ENCODE data around the gene TASOR. TPM values are rescaled to one million over a fixed set of nuclear protein-coding genes. Genes with fewer than 3 reads are reported as not detected.

The TASOR gene
- total RNA-seq, 1 experiment from 2014 or later, result 40.2 TPM

GRCh38 chr3:56673781-56674457 is 9.1 kb downstream of the TASOR start:
- DNase-seq (ENCODE audit: low spot score) (no peak), ATAC-seq (no peak)
- TF ChIP-seq ZNF121 (CRISPR knock-in tag; IDR thresholded peaks at IDR 0.05) (0 out of 2 replicates have a peak, but pooled peaks have one; percentile 47), STAT6 (CRISPR knock-in tag; conservative IDR thresholded peaks at IDR 0.05; ENCODE audit: low read depth) (no peak), ERG (CRISPR knock-in tag; IDR thresholded peaks at IDR 0.05) (no peak), GABPB1 (CRISPR knock-in tag; IDR thresholded peaks at IDR 0.05) (no peak), ZNF281 (CRISPR knock-in tag; IDR thresholded peaks at IDR 0.05) (no peak)
- ChIA-PET CTCF (interaction anchor here (1.2 to 1.4 kb wide), 4 partner anchors 29 to 315 kb away, joined by 3 to 4 read pairs (median 4); partner anchors contain the start of gene ARHGEF3), POLR2A (interaction anchor here (0.6 to 0.7 kb wide), 3 partner anchors 8 to 679 kb away, joined by 3 to 7 read pairs (median 6); no protein-coding TSS in a partner anchor)
- Mint-ChIP-seq H3K4me1 (peaks cover 4% of the 10 kb centered on the region), H3K4me3 (no peak overlapping the region), H3K27me3 (ENCODE audit: low read depth) (no peaks in the 10 kb centered on the region), H3K9me3 (peaks cover 4% of the 10 kb centered on the region; the same call in 1 of the 2 replicates), H3K36me3 (peaks cover 31% of the 10 kb centered on the region), H3K27ac (no peak overlapping the region)

GRCh38 chr3:56667973-56668579 is 15.0 kb downstream of the TASOR start:
- ChIA-PET CTCF (no interaction called here), POLR2A (no interaction called here)
- Mint-ChIP-seq H3K9me3 (peaks cover 4% of the 10 kb centered on the region; the same call in 1 of the 2 replicates), H3K4me1 (no peaks in the 10 kb centered on the region), H3K27me3 (ENCODE audit: low read depth) (no peaks in the 10 kb centered on the region), H3K36me3 (peaks cover 66% of the 10 kb centered on the region), H3K27ac (peak overlapping the region; percentile 55; the same call in 1 of the 2 replicates), H3K4me3 (no peak overlapping the region)
- DNase-seq (ENCODE audit: low spot score) (no peak), ATAC-seq (no peak)
- no peak for TF ChIP-seq NFATC4 (CRISPR knock-in tag; IDR thresholded peaks at IDR 0.05)
- no peak for TF ChIP-seq HMGXB4 (CRISPR knock-in tag; IDR thresholded peaks at IDR 0.05)
- TF ChIP-seq ATF2 (CRISPR knock-in tag; IDR thresholded peaks at IDR 0.05; ENCODE audit: borderline replicate concordance, low read depth), result no peak
- TF ChIP-seq AR (CRISPR knock-in tag; IDR thresholded peaks at IDR 0.05), result no peak
- TF ChIP-seq TEAD4 (CRISPR knock-in tag; IDR thresholded peaks at IDR 0.05), result no peak

All from WTC11 (cell line).